ENCODE measurements around the gene RPN2.

DNA sequence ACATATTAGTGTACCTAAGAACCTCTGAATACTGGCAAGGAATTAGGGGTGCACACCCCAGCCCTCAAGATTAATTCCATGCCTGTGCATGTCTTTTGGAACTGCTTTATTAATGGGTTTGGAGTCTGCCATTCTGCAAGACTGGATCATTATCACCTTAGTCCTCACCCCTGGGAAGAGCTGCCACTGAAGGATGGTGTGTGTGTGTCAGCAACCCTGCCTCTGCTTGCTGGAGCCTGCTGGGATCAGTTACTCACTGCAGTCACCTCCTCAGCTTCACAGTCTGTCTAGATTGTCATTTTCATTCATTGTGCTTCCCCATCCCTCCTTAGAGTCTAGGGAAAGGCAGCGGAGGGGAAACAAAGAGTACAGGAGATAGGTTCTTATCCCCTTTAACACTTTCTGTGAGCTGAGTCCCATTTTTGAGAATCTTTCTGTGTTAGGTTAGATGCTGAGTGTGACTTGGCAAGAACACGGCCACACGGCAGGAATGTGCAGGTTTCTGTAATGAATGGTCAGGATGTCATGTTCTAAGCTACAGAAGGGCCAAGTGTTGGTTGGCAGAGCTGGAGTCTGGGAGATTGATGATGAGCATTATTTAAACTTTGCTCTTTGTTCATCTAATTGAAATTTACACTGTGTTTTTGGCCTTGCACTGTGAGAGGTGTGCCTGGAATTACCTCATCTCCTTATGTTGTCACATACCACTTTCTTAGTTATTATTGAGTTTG is 61.4 kb downstream of the RPN2 start:
- TF ChIP-seq, protein P1, sequence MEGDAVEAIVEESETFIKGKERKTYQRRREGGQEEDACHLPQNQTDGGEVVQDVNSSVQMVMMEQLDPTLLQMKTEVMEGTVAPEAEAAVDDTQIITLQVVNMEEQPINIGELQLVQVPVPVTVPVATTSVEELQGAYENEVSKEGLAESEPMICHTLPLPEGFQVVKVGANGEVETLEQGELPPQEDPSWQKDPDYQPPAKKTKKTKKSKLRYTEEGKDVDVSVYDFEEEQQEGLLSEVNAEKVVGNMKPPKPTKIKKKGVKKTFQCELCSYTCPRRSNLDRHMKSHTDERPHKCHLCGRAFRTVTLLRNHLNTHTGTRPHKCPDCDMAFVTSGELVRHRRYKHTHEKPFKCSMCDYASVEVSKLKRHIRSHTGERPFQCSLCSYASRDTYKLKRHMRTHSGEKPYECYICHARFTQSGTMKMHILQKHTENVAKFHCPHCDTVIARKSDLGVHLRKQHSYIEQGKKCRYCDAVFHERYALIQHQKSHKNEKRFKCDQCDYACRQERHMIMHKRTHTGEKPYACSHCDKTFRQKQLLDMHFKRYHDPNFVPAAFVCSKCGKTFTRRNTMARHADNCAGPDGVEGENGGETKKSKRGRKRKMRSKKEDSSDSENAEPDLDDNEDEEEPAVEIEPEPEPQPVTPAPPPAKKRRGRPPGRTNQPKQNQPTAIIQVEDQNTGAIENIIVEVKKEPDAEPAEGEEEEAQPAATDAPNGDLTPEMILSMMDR (IDR thresholded peaks at IDR 0.05; ENCODE audit: insufficient read depth, low read length, poor library complexity, severe bottlenecking), result no peak
- TF ChIP-seq EZH2phosphoT487 (conservative IDR thresholded peaks at IDR 0.05; ENCODE audit: low read length), result no peak

Data from SU-DHL-6 (cell line).